Spleen (tissue), 11 donors: ENCODE data around the gene RAB6A. TPM values are rescaled to one million over a fixed set of nuclear protein-coding genes. Genes with fewer than 3 reads are reported as not detected.
"Not testable (repeated sequence)": the region's sequence is repeated elsewhere in the genome, so short reads cannot be mapped to it uniquely, and the experiment has no call there.

Source experiments
- DNase-seq: peaks from one replicate; pipeline ENCODE4 v3.0.0-alpha.2; 2020
- H3K27ac ChIP-seq, 8 donors: fragments of 200-600 bp; sonication (generic) in 7 of 8; 1 replicate in 4 of 8; 2 replicates in 4 of 8; pipeline versions ENCODE4 v1.5.0 to v1.8.0; 2016 to 2021; ENCODE audit warnings: inconsistent platforms in 4 of 8, mild to moderate bottlenecking in 4 of 8, moderate library complexity in 1 of 8
- H3K27me3 ChIP-seq, 7 donors: fragments of 200-600 bp; sonication (generic) in 6 of 7; replicated peaks in 1 of 7; 1 replicate in 4 of 7; 2 replicates in 3 of 7; pipeline versions ENCODE4 v1.5.0 to v1.8.0; 2016 to 2021; ENCODE audit warnings: inconsistent platforms in 3 of 7, mild to moderate bottlenecking in 1 of 7
- H3K36me3 ChIP-seq, 6 donors: fragments of 200-600 bp; sonication (generic) in 5 of 6; 1 replicate in 4 of 6; 2 replicates in 2 of 6; pipeline versions ENCODE4 v1.5.0 to v1.8.0; 2016 to 2021; ENCODE audit warnings: inconsistent platforms in 2 of 6
- H3K4me1 ChIP-seq, 6 donors: fragments of 200-600 bp; sonication (generic) in 5 of 6; 1 replicate in 3 of 6; 2 replicates in 3 of 6; pipeline versions ENCODE4 v1.5.0 to v1.8.0; 2016 to 2021; ENCODE audit warnings: inconsistent platforms in 3 of 6
- H3K4me3 ChIP-seq, 8 donors: fragments of 200-600 bp; sonication (generic) in 7 of 8; 1 replicate in 4 of 8; 2 replicates in 4 of 8; pipeline versions ENCODE4 v1.5.0 to v1.8.0; 2016 to 2021; ENCODE audit warnings: inconsistent platforms in 4 of 8, mild to moderate bottlenecking in 4 of 8, moderate library complexity in 2 of 8
- H3K9me3 ChIP-seq, 8 donors: fragments of 200-600 bp; sonication (generic) in 7 of 8; 1 replicate in 4 of 8; 2 replicates in 4 of 8; pipeline versions ENCODE4 v1.5.0 to v1.8.0; 2016 to 2021; ENCODE audit warnings: inconsistent platforms in 4 of 8
- CTCF ChIP-seq, 11 experiments: fragments of 200-600 bp in 7 of 11; fragments of 450-650 bp in 4 of 11; sonication (generic) in 4 of 11; IDR thresholded peaks in 8 of 11; conservative IDR thresholded peaks in 3 of 11; 1 replicate in 7 of 11; 2 replicates in 4 of 11; pipeline versions ENCODE4 v1.4.0 to v1.8.0; 2016 to 2021; ENCODE audit warnings: antibody characterized with exemption in 11 of 11, inconsistent platforms in 4 of 11, mild to moderate bottlenecking in 1 of 11
- POLR2A ChIP-seq, 3 donors: fragments of 450-650 bp; IDR thresholded peaks; one replicate each; pipeline ENCODE4 v1.5.1; 2017; ENCODE audit warnings: antibody characterized with exemption in 3 of 3, mild to moderate bottlenecking in 1 of 3
- POLR2AphosphoS5 ChIP-seq, 3 donors: sonication (generic); formaldehyde crosslinking; IDR thresholded peaks; one replicate each; pipeline ENCODE4 v1.5.1; 2017; ENCODE audit warnings: antibody characterized with exemption in 3 of 3
- WGBS, 5 donors: extraction: QIAGEN DNeasy Blood & Tissue Kit in 3 of 5; methylation state at CpG; one replicate each; pipeline versions ENCODE4 v1.1.5 to v1.1.7; 2013 to 2018; 5-methylcytosine and 5-hydroxymethylcytosine counted together
- intact Hi-C: fragments of 100-400 bp; cut with DNase I; formaldehyde crosslinking; loops from one replicate; pipeline ENCODE4 v1.15.0; 2023; ENCODE audit warnings: low total_unique reads
- polyA plus RNA-seq, 3 donors: library from polyadenylated mRNA; stranded (reverse); fragments of 200-250 nt; gene quantifications; one replicate each; pipeline ENCODE4 v1.2.1, GENCODE V29; 2013
- total RNA-seq, 7 donors: library from RNA; depleted of rRNA in 3 of 7; stranded (reverse); fragments of >200 nt in 3 of 7; fragmentation: NEBNext Ultra II Directional in 4 of 7; extraction: Animal tissue kit (Norgen Biotek cat#: 25700) in 4 of 7; gene quantifications; one replicate each; pipeline versions ENCODE4 v1.1.0 to v1.2.1, GENCODE V29; 2016 to 2021
- donor health status: healthy with polysubstance abuse.
- donor health status: DM: no; HTN: no; CAD: no; lungs with moderate emphysema.
- donor health status: DM: no; HTN: no; CAD: no.
- donor health status: Bipolar disorder and iron deficiency.
- donor health status: healthy.
- donor health status: DM: no; HTN: no; CAD: no.
- donor health status: DM: yes; HTN: yes; CAD: no.

The RAB6A gene
- total and polyA plus RNA-seq, 10 donors: 25.7 to 144 (median 97.4) TPM

DNA sequence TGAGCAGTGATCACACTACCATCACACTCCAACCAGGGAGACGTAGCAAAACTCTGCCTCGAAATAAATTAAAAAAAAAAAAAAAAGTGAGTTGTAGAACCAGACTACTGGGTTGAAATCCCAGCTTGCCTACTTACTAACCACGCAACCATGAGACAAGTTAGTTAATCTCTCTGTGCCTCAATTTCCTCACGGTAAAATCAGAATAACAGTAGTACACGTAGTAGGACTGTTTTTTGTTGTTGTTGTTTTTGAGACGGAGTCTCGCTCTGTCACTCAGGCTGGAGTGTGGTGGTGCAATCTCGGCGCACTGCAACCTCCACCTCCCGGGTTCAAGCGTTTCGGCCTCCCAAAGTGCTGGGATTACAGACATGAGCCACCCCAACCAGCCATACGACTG is 14.2 kb downstream of the RAB6A start:
- no peak overlapping the region for H3K4me3 ChIP-seq
- H3K27me3 ChIP-seq: no peaks in the 10 kb centered on the region
- DNase-seq: no peak
- H3K4me1 ChIP-seq: peaks cover 0 to 61% (median 19%) of the 10 kb centered on the region in 6 donors
- TF ChIP-seq POLR2AphosphoS5 (IDR thresholded peaks at IDR 0.05) (no peak), POLR2A (IDR thresholded peaks at IDR 0.05) (no peak), CTCF (IDR thresholded peaks at IDR 0.05 in 8 of 11, conservative IDR thresholded peaks at IDR 0.05 in 3 of 11) (no peak)
- no peaks in the 10 kb centered on the region for H3K9me3 ChIP-seq
- intact Hi-C loops: no loop called here
- H3K27ac ChIP-seq: no peak overlapping the region
- WGBS, 5 donors: 93 to 99% (median 95%) methylated on average over 13 of the region's 13 CpGs
- H3K36me3 ChIP-seq: peaks cover 0 to 6% (median 0%) of the 10 kb centered on the region in 6 donors

- Histone ChIP-seq H3K4me3 (no peak overlapping the region), H3K9me3 (no peaks in the 10 kb centered on the region), H3K27me3 (no peaks in the 10 kb centered on the region), H3K4me1 (peaks cover 0 to 43% (median 0%) of the 10 kb centered on the region in 6 donors), H3K27ac (no peak overlapping the region), H3K36me3 (peaks cover 0 to 6% (median 0%) of the 10 kb centered on the region in 6 donors)
- TF ChIP-seq CTCF (IDR thresholded peaks at IDR 0.05 in 8 of 11, conservative IDR thresholded peaks at IDR 0.05 in 3 of 11) (no peak), POLR2AphosphoS5 (IDR thresholded peaks at IDR 0.05) (no peak), POLR2A (IDR thresholded peaks at IDR 0.05) (no peak)
- no peak for DNase-seq
- WGBS, 5 donors: 85 to 94% (median 85%) methylated on average over 7 of the region's 7 CpGs
- intact Hi-C loops: no loop called here
Observed at GRCh38 chr11:73743045-73743444, 17.8 kb downstream of the RAB6A start.

DNA sequence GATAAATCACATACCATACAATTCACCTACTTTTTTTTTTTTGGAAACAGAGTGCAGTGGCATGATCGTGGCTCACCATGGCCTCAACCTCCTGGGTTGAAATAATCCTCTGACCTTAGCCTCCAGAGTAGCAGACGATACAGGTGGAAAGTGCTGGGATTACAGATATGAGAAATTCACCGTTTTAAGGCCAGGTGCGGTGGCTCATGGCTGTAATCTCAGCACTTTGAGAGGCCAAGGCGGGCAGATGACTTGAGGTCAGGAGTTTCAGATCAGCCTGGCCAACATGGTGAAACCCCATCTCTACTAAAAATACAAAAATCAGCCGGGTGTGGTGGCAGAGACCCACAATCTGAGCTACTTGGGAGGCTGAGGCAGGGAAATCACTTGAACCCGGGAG is 24.9 kb downstream of the RAB6A start:
- H3K36me3 ChIP-seq: peaks cover 0 to 25% (median 0%) of the 10 kb centered on the region in 6 donors
- peaks cover 0 to 46% (median 5%) of the 10 kb centered on the region in 6 donors for H3K4me1 ChIP-seq
- H3K4me3 ChIP-seq, H3K27ac ChIP-seq, H3K9me3 ChIP-seq, intact Hi-C loops, DNase-seq, H3K27me3 ChIP-seq: not testable (repeated sequence)
- WGBS, 5 donors: 72 to 90% (median 83%) methylated on average over 7 of the region's 7 CpGs

DNA sequence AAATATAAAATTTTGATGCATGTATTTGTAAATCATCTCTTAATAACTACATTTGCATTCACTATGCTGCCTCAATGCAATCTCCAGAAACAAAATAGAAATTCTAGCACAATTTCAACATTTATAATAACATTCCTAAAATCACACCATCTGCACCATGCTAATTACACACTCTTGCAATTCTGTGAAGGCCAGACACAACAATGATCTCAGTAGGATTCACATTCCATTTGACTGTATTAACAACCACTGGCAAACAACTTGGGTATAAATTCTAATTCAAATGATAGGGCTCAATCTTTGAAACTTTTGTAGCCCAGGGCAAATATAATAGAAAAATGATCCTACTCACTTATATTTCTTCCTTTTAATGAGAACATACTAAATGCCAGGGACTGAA is 25.9 kb downstream of the RAB6A start:
- intact Hi-C loops: no loop called here
- Histone ChIP-seq H3K27me3 (no peaks in the 10 kb centered on the region), H3K27ac (no peak overlapping the region), H3K4me3 (no peak overlapping the region), H3K36me3 (peaks cover 0 to 33% (median 0%) of the 10 kb centered on the region in 6 donors), H3K4me1 (peaks cover 0 to 43% (median 5%) of the 10 kb centered on the region in 6 donors), H3K9me3 (no peaks in the 10 kb centered on the region)
- no peak for TF ChIP-seq POLR2A (IDR thresholded peaks at IDR 0.05)
- TF ChIP-seq POLR2AphosphoS5 (IDR thresholded peaks at IDR 0.05): no peak
- no peak for TF ChIP-seq CTCF (IDR thresholded peaks at IDR 0.05 in 8 of 11, conservative IDR thresholded peaks at IDR 0.05 in 3 of 11)
- no peak for DNase-seq

DNA sequence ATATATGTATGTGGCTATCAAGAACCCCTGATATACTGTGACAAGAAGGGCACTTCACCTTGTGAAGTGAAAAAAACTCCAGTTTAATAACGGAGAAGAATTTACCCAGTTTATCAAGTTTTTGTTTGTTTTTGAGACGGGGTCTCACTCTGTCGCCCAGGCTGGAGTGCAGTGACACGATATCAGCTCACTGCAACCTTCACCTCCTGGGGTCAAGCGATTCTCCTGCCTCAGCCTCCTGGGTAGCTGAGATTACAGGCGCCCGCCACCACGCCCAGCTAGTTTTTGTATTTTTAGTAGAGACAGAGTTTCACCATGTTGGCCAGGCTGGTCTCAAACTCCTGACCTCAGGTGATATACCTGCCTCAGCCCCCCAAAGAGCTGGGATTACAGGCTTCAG is 26.9 kb downstream of the RAB6A start:
- H3K27ac ChIP-seq, H3K4me3 ChIP-seq, H3K9me3 ChIP-seq, intact Hi-C loops, DNase-seq, H3K27me3 ChIP-seq: not testable (repeated sequence)
- Histone ChIP-seq H3K36me3 (peaks cover 0 to 43% (median 0%) of the 10 kb centered on the region in 6 donors), H3K4me1 (peaks cover 0 to 35% (median 5%) of the 10 kb centered on the region in 6 donors)
- WGBS, 5 donors: 87 to 97% (median 92%) methylated on average over 8 of the region's 8 CpGs

DNA sequence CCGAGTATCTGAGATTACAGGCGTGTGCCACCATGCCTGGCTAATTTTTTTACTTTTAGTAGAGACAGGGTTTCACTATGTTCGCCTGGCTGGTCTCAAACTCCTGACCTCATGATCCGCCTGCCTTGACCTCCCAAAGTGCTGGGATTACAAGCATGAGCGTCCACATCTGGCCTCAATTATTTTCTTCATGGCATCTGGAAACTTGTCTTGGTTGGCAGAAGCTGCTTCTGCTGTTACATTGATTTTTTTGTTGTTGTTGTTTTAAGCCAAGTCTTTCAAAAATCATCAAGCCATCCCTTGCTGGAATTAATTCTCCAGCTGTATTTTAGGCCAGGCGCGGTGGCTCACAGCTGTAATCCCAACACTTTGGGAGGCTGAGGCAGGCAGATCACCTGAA is 27.9 kb downstream of the RAB6A start:
- H3K27ac ChIP-seq, intact Hi-C loops, H3K9me3 ChIP-seq, H3K27me3 ChIP-seq, DNase-seq, H3K4me3 ChIP-seq: not testable (repeated sequence)
- Histone ChIP-seq H3K4me1 (peaks cover 0 to 35% (median 5%) of the 10 kb centered on the region in 6 donors), H3K36me3 (peaks cover 0 to 48% (median 0%) of the 10 kb centered on the region in 6 donors)
- 88 to 98% (median 89%) methylated on average over 7 of the region's 7 CpGs for WGBS, 5 donors
